Umbilical cord (tissue), 2 donors: ENCODE measurements around the gene ALAS1. TPM values are rescaled to one million over a fixed set of nuclear protein-coding genes. Genes with fewer than 3 reads are reported as not detected.

Experiments
- DNase-seq: peaks from one replicate; pipeline ENCODE4 v3.0.0-alpha.2; 2015; ENCODE audit warnings: low spot score
- total RNA-seq: library from RNA; depleted of rRNA; stranded (reverse); fragments of >200 nt; gene quantifications from one replicate; pipeline ENCODE4 v1.2.3, GENCODE V29; 2014; ENCODE audit warnings: low replicate concordance; ENCODE audit not compliant: insufficient read depth

ALAS1 gene
- total RNA-seq, 1 donor from 2014 or later, result 22.4 TPM

- DNase-seq, result no peak
These were observed 36.0 kb downstream of the ALAS1 start for GRCh38 chr3:52233968-52234367.

GRCh38 chr3:52234516-52235447 lies 36.8 kb downstream of the ALAS1 start:
- DNase-seq, result no peak

- no peak for DNase-seq
These were observed 38.5 kb downstream of the ALAS1 start for GRCh38 chr3:52236424-52236886.

GRCh38 chr3:52237006-52237656 lies 39.2 kb downstream of the ALAS1 start:
- DNase-seq, result no peak

GRCh38 chr3:52237657-52238172 lies 39.8 kb downstream of the ALAS1 start:
- DNase-seq, result peak; percentile 85

- no peak for DNase-seq
These were observed 40.3 kb downstream of the ALAS1 start for GRCh38 chr3:52238193-52238760.

GRCh38 chr3:52238761-52239701 lies 41.1 kb downstream of the ALAS1 start, which contains the start of gene TWF2:
TWF2 (minus strand) TSS chr3:52239158; CDS start chr3:52239016, 142 bp downstream.
- DNase-seq, result peak; percentile 87

- peak; percentile 61 for DNase-seq
These were observed 42.3 kb downstream of the ALAS1 start for GRCh38 chr3:52240059-52240885.

GRCh38 chr3:52240886-52241370 lies 43.0 kb downstream of the ALAS1 start:
- DNase-seq, result no peak

GRCh38 chr3:52242039-52242438 lies 44.1 kb downstream of the ALAS1 start:
- no peak for DNase-seq

- peak; percentile 46 for DNase-seq
These were observed 46.0 kb downstream of the ALAS1 start for GRCh38 chr3:52243791-52244628.

- peak; percentile 72 for DNase-seq
These were observed 47.6 kb downstream of the ALAS1 start, which contains the start of gene PPM1M for GRCh38 chr3:52245322-52246263. PPM1M (plus strand) TSS chr3:52245759; CDS start chr3:52245825, 66 bp downstream.

- no peak for DNase-seq
These were observed 48.3 kb downstream of the ALAS1 start for GRCh38 chr3:52246264-52246620.

GRCh38 chr3:52246728-52247408 lies 48.9 kb downstream of the ALAS1 start:
- DNase-seq, result no peak

GRCh38 chr3:52247409-52248164 lies 49.6 kb downstream of the ALAS1 start:
- no peak for DNase-seq

GRCh38 chr3:52248165-52248541 lies 50.2 kb downstream of the ALAS1 start:
- no peak for DNase-seq
